Sigmoid colon (tissue), 7 donors: ENCODE measurements around the gene TRANK1. TPM values are rescaled to one million over a fixed set of nuclear protein-coding genes. Genes with fewer than 3 reads are reported as not detected.

Experiments
- DNase-seq: peaks from one replicate; pipeline ENCODE4 v3.0.0-alpha.2; 2019
- H3K27ac ChIP-seq, 4 donors: fragments of 200-600 bp; sonication (generic); one replicate each; pipeline ENCODE4 v1.5.1; 2016 to 2019; ENCODE audit warnings: mild to moderate bottlenecking in 1 of 4
- H3K27me3 ChIP-seq, 3 donors: fragments of 200-600 bp; sonication (generic); one replicate each; pipeline ENCODE4 v1.5.1; 2019; ENCODE audit warnings: mild to moderate bottlenecking in 1 of 3
- H3K36me3 ChIP-seq, 4 donors: fragments of 200-600 bp; sonication (generic); one replicate each; pipeline ENCODE4 v1.5.1; 2016 to 2019
- H3K4me1 ChIP-seq, 4 donors: fragments of 200-600 bp; sonication (generic); one replicate each; pipeline ENCODE4 v1.5.1; 2017 to 2019
- H3K4me3 ChIP-seq, 4 donors: fragments of 200-600 bp; sonication (generic); one replicate each; pipeline ENCODE4 v1.5.1; 2017 to 2019; ENCODE audit warnings: mild to moderate bottlenecking in 2 of 4, moderate library complexity in 1 of 4
- H3K9me3 ChIP-seq, 4 donors: fragments of 200-600 bp in 3 of 4; sonication (generic) in 3 of 4; one replicate each; pipeline versions ENCODE4 v1.5.1 to v1.6.1; 2013 to 2019
- CTCF ChIP-seq, 4 experiments: fragments of 450-650 bp in 3 of 4; fragments of 200-600 bp in 1 of 4; IDR thresholded peaks; one replicate each; pipeline ENCODE4 v1.5.1; 2016 to 2019; ENCODE audit warnings: antibody characterized with exemption in 4 of 4, mild to moderate bottlenecking in 3 of 4, moderate library complexity in 2 of 4
- EP300 ChIP-seq, 4 donors: sonication (generic); formaldehyde crosslinking; IDR thresholded peaks; one replicate each; pipeline ENCODE4 v1.6.1; 2017; ENCODE audit warnings: antibody characterized with exemption in 4 of 4
- POLR2A ChIP-seq, 2 donors: fragments of 450-650 bp; IDR thresholded peaks; one replicate each; pipeline ENCODE4 v1.6.1; 2016; ENCODE audit warnings: antibody characterized with exemption in 2 of 2, mild to moderate bottlenecking in 2 of 2, moderate library complexity in 2 of 2
- POLR2AphosphoS5 ChIP-seq, 4 donors: sonication (generic); formaldehyde crosslinking; IDR thresholded peaks; one replicate each; pipeline ENCODE4 v1.6.1; 2017; ENCODE audit warnings: antibody characterized with exemption in 4 of 4
- WGBS, 2 donors: extraction: QIAGEN DNeasy Blood & Tissue Kit; methylation state at CpG; one replicate each; pipeline ENCODE4 v1.1.7; 2013; 5-methylcytosine and 5-hydroxymethylcytosine counted together
- intact Hi-C: fragments of 100-400 bp; cut with DNase I; formaldehyde crosslinking; loops from one replicate; pipeline ENCODE4 v1.15.1; 2023
- polyA plus RNA-seq, 3 donors: library from polyadenylated mRNA; stranded (reverse); fragments of 200-250 nt; gene quantifications; one replicate each; pipeline ENCODE4 v1.2.3, GENCODE V29; 2013
- total RNA-seq, 4 donors: library from RNA; depleted of rRNA; stranded (reverse); fragments of >200 nt; gene quantifications; one replicate each; pipeline ENCODE4 v1.1.0, GENCODE V29; 2016
- donor health status: healthy with polysubstance abuse.
- donor health status: Bipolar disorder and iron deficiency.
- donor health status: healthy.

TRANK1 gene
- total and polyA plus RNA-seq, 7 donors = 8.6 to 36.4 (median 21.7) TPM

- H3K36me3 ChIP-seq = peaks cover 7 to 58% (median 22%) of the 10 kb centered on the region in 4 donors
- 93 to 95% methylated on average over 1 of the region's 1 CpG for WGBS, 2 donors
- no peaks in the 10 kb centered on the region for H3K4me1 ChIP-seq
- intact Hi-C loops = no loop called here
- H3K27ac ChIP-seq = no peak overlapping the region
- DNase-seq = no peak
- TF ChIP-seq POLR2A (IDR thresholded peaks at IDR 0.05) (no peak), EP300 (IDR thresholded peaks at IDR 0.05) (no peak), POLR2AphosphoS5 (IDR thresholded peaks at IDR 0.05) (no peak), CTCF (IDR thresholded peaks at IDR 0.05) (no peak)
- H3K27me3 ChIP-seq = no peaks in the 10 kb centered on the region
- no peaks in the 10 kb centered on the region for H3K9me3 ChIP-seq
- no peak overlapping the region for H3K4me3 ChIP-seq
Observed at GRCh38 chr3:36846406-36846805, 98.4 kb downstream of the TRANK1 start.

GRCh38 chr3:36843065-36844051, 101.5 kb downstream of the TRANK1 start:
- DNase-seq = no peak
- no peak overlapping the region for H3K27ac ChIP-seq
- WGBS, 2 donors = 73 to 74% methylated on average over 4 of the region's 4 CpGs
- H3K4me3 ChIP-seq = no peak overlapping the region
- no peaks in the 10 kb centered on the region for H3K27me3 ChIP-seq
- H3K4me1 ChIP-seq = no peaks in the 10 kb centered on the region
- H3K36me3 ChIP-seq = peaks cover 0 to 54% (median 31%) of the 10 kb centered on the region in 4 donors
- intact Hi-C loops = no loop called here
- no peak for TF ChIP-seq CTCF (IDR thresholded peaks at IDR 0.05)
- no peak for TF ChIP-seq EP300 (IDR thresholded peaks at IDR 0.05)
- TF ChIP-seq POLR2AphosphoS5 (IDR thresholded peaks at IDR 0.05) = no peak
- no peak for TF ChIP-seq POLR2A (IDR thresholded peaks at IDR 0.05)
- H3K9me3 ChIP-seq = no peaks in the 10 kb centered on the region

GRCh38 chr3:36842275-36842674, 102.6 kb downstream of the TRANK1 start:
- no peaks in the 10 kb centered on the region for H3K9me3 ChIP-seq
- H3K4me3 ChIP-seq = no peak overlapping the region
- intact Hi-C loops = no loop called here
- WGBS, 2 donors = 94 to 95% methylated on average over 5 of the region's 5 CpGs
- H3K27me3 ChIP-seq = no peaks in the 10 kb centered on the region
- no peak overlapping the region for H3K27ac ChIP-seq
- peaks cover 0 to 64% (median 32%) of the 10 kb centered on the region in 4 donors for H3K36me3 ChIP-seq
- TF ChIP-seq CTCF (IDR thresholded peaks at IDR 0.05) = no peak
- TF ChIP-seq EP300 (IDR thresholded peaks at IDR 0.05) = no peak
- no peak for TF ChIP-seq POLR2AphosphoS5 (IDR thresholded peaks at IDR 0.05)
- TF ChIP-seq POLR2A (IDR thresholded peaks at IDR 0.05) = no peak
- H3K4me1 ChIP-seq = no peaks in the 10 kb centered on the region
- no peak for DNase-seq

GRCh38 chr3:36840453-36840921, 104.4 kb downstream of the TRANK1 start:
- H3K9me3 ChIP-seq = no peaks in the 10 kb centered on the region
- H3K4me1 ChIP-seq = no peaks in the 10 kb centered on the region
- no peak for DNase-seq
- no peak for TF ChIP-seq POLR2A (IDR thresholded peaks at IDR 0.05)
- TF ChIP-seq POLR2AphosphoS5 (IDR thresholded peaks at IDR 0.05) = no peak
- no peak for TF ChIP-seq EP300 (IDR thresholded peaks at IDR 0.05)
- TF ChIP-seq CTCF (IDR thresholded peaks at IDR 0.05) = no peak
- 91 to 95% methylated on average over 5 of the region's 5 CpGs for WGBS, 2 donors
- H3K27me3 ChIP-seq = no peaks in the 10 kb centered on the region
- no peak overlapping the region for H3K27ac ChIP-seq
- H3K36me3 ChIP-seq = peaks cover 0 to 51% (median 22%) of the 10 kb centered on the region in 4 donors
- H3K4me3 ChIP-seq = no peak overlapping the region
- intact Hi-C loops = no loop called here
